HEK293 (cell line): ENCODE data around the gene CDKAL1.
A peak's percentile ranks its signal among the peaks of the same experiment; 100 is the strongest.

Experiments
- CTCF ChIA-PET: fragments of 350-600 bp; formaldehyde crosslinking; extraction: SDS; loops from one replicate; lab custom pipeline; 2021; ENCODE audit warnings: antibody characterized with exemption; lab: Yijun Ruan, JAX
- POLR2A ChIA-PET: fragments of 300-600 bp; formaldehyde crosslinking; extraction: SDS; loops from one replicate; lab custom pipeline; 2020; ENCODE audit warnings: antibody characterized with exemption, inconsistent platforms; lab: Yijun Ruan, JAX
- H3K27ac ChIP-seq: fragments of 200-500 bp; sonication (Bioruptor generic); 2 replicates; pipeline ENCODE4 v1.5.1; 2014; ENCODE audit warnings: low read depth, low read length, control low read depth, inconsistent platforms; ENCODE audit errors: extremely low read depth
- H3K36me3 ChIP-seq, 2 experiments: fragments of 200-500 bp in 1 of 2; sonication (Bioruptor generic) in 1 of 2; 1 replicate in 1 of 2; 2 replicates in 1 of 2; pipeline ENCODE4 v1.5.1; 2014 to 2017; ENCODE audit warnings: inconsistent platforms in 2 of 2, low read length in 2 of 2; ENCODE audit not compliant: control insufficient read depth in 2 of 2, insufficient read depth in 1 of 2
- H3K4me1 ChIP-seq: fragments of 200-500 bp; sonication (Bioruptor generic); 2 replicates; pipeline ENCODE4 v1.5.1; 2014; ENCODE audit warnings: mild to moderate bottlenecking, low read length, inconsistent platforms; ENCODE audit not compliant: control insufficient read depth, insufficient read depth
- H3K4me3 ChIP-seq: 2 replicates; pipeline ENCODE4 v1.5.1; 2011; ENCODE audit warnings: low read depth, mild to moderate bottlenecking, control low read depth, low read length, moderate library complexity
- H3K9me3 ChIP-seq: fragments of 200-500 bp; sonication (Bioruptor generic); 2 replicates; pipeline ENCODE4 v1.5.1; 2014; ENCODE audit warnings: low read depth, low read length, inconsistent platforms; ENCODE audit not compliant: control insufficient read depth, insufficient read depth
- HOXA7 ChIP-seq: sonication (generic); formaldehyde crosslinking; IDR thresholded peaks from 2 replicates; pipeline ENCODE4 v1.8.1; 2022; ENCODE audit warnings: missing genetic modification reagents, borderline replicate concordance
- KLF8 ChIP-seq: fragments of 450-650 bp; formaldehyde crosslinking; IDR thresholded peaks from 2 replicates; pipeline ENCODE4 v1.5.1; 2016; ENCODE audit warnings: missing biosample characterization, missing genetic modification characterization
- MZF1 ChIP-seq: fragments of 450-650 bp; formaldehyde crosslinking; IDR thresholded peaks from 2 replicates; pipeline ENCODE4 v1.5.1; 2017; ENCODE audit warnings: missing biosample characterization, missing genetic modification characterization, borderline replicate concordance
- SETDB1 ChIP-seq: IDR thresholded peaks from one replicate; pipeline ENCODE4 v1.6.1; 2017; ENCODE audit warnings: mild to moderate bottlenecking, low read length, moderate library complexity, mixed read lengths; ENCODE audit not compliant: insufficient read length
- ZNF10 ChIP-seq: fragments of 450-650 bp; formaldehyde crosslinking; IDR thresholded peaks from 2 replicates; pipeline ENCODE4 v1.5.1; 2017; ENCODE audit warnings: missing biosample characterization, missing genetic modification characterization
- ZNF132 ChIP-seq: fragments of 450-650 bp; formaldehyde crosslinking; IDR thresholded peaks from 2 replicates; pipeline ENCODE4 v1.5.1; 2017; ENCODE audit warnings: missing biosample characterization, missing genetic modification characterization, borderline replicate concordance
- ZNF16 ChIP-seq: fragments of 450-650 bp; formaldehyde crosslinking; IDR thresholded peaks from 2 replicates; pipeline ENCODE4 v1.5.1; 2016; ENCODE audit warnings: low read depth, missing biosample characterization, missing genetic modification characterization
- ZNF211 ChIP-seq: fragments of 450-650 bp; formaldehyde crosslinking; IDR thresholded peaks from 2 replicates; pipeline ENCODE4 v1.5.1; 2016; ENCODE audit warnings: low read depth, missing biosample characterization, missing genetic modification characterization
- ZNF274 ChIP-seq, 2 experiments: fragments of 200-500 bp in 1 of 2; fragments of 450-650 bp in 1 of 2; sonication (Bioruptor generic) in 1 of 2; formaldehyde crosslinking in 1 of 2; IDR thresholded peaks; 2 replicates each; pipeline versions ENCODE4 v1.5.1 to v1.6.1; 2014 to 2016; ENCODE audit warnings: borderline replicate concordance in 1 of 2, inconsistent platforms in 1 of 2, low read length in 1 of 2, missing biosample characterization in 1 of 2, missing genetic modification characterization in 1 of 2
- ZNF626 ChIP-seq: fragments of 450-650 bp; sonication (Bioruptor Pico); formaldehyde crosslinking; IDR thresholded peaks from 2 replicates; pipeline ENCODE4 v1.5.1; 2018; ENCODE audit warnings: missing biosample characterization, missing genetic modification characterization, inconsistent platforms
- ZNF707 ChIP-seq: fragments of 450-650 bp; formaldehyde crosslinking; IDR thresholded peaks from 2 replicates; pipeline ENCODE4 v1.5.1; 2016; ENCODE audit warnings: missing biosample characterization, missing genetic modification characterization
- TF ChIP-seq, protein P1 (sequence below): fragments of 450-650 bp; formaldehyde crosslinking; IDR thresholded peaks from 2 replicates; pipeline ENCODE4 v1.5.1; 2016; ENCODE audit warnings: missing biosample characterization, missing genetic modification characterization
- TF ChIP-seq, protein P2 (sequence below): fragments of 450-650 bp; formaldehyde crosslinking; IDR thresholded peaks from 2 replicates; pipeline ENCODE4 v1.5.1; 2016; ENCODE audit warnings: missing biosample characterization, missing genetic modification characterization
- TF ChIP-seq, protein P3 (sequence below): fragments of 450-650 bp; formaldehyde crosslinking; IDR thresholded peaks from 2 replicates; pipeline ENCODE4; 2016; ENCODE audit warnings: missing biosample characterization, missing genetic modification characterization
- TF ChIP-seq, protein P4 (sequence below): fragments of 450-650 bp; formaldehyde crosslinking; IDR thresholded peaks from 2 replicates; pipeline ENCODE4 v1.5.1; 2016; ENCODE audit warnings: missing biosample characterization, missing genetic modification characterization
- TF ChIP-seq, protein P5 (sequence below): fragments of 450-650 bp; formaldehyde crosslinking; IDR thresholded peaks from 2 replicates; pipeline ENCODE4 v1.5.1; 2016; ENCODE audit warnings: missing biosample characterization, missing genetic modification characterization

CDKAL1 gene

DNA sequence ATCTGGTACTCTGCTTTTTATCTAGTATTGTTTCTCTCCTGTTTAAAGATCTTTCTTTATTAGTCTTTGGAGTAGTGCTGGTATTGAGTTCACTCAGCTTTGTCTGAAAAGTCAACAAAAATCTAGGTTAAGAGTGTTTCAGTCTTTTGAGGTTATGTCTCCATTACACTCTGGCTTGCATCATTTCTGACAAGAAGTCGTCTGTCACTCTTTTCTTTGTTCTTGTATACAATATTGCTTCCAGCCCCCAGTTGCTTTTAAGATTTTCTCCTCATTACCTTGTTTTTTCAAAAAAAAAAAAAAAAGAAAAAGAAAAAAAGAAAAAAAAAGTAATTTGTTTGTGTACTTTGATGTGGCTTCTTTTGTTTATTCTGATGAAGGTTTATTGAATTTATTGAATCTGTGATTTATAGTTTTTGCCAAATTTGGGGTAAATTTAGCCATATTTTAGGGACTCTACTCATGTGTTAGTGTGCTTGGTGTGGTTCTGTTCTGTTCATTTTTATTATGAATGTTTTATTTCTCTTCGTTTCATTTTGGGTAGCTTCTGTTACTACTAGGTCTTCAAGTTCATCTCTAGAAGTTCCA lies 408.9 kb downstream of the CDKAL1 start:
- H3K9me3 ChIP-seq: no peaks in the 10 kb centered on the region
- no peak overlapping the region for H3K27ac ChIP-seq
- CTCF ChIA-PET: interaction anchor here (0.6 kb wide), 1 partner anchor 646 kb away, joined by 3 read pairs; no protein-coding TSS in a partner anchor
- TF ChIP-seq HOXA7 (no peak), SETDB1 (peak; percentile 59)
- no peaks in the 10 kb centered on the region for H3K36me3 ChIP-seq
- POLR2A ChIA-PET: no interaction called here
- no peak overlapping the region for H3K4me3 ChIP-seq
- peaks cover 4% of the 10 kb centered on the region; the same call in 1 of the 2 replicates for H3K4me1 ChIP-seq

DNA sequence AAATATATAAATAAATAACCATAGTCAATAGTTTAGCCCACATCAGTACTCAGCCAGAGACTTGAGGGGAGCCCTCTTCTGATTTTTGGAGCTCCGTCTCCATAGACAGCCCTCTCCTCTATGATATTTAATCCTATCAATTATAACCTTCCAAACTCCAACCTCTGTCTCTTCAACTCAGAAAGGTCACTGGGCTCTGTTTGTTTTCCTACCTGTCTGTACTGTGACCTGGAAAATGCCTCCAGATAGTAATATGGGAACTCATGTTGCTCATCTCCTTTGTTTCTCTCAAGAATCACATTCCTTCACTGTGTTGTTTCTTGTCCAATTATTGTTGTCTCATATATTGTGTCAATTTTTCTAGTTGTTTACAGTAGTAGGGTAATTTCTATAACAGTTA lies 409.7 kb downstream of the CDKAL1 start:
- Histone ChIP-seq H3K27ac (no peak overlapping the region), H3K4me1 (peaks cover 8% of the 10 kb centered on the region), H3K4me3 (no peak overlapping the region), H3K9me3 (no peaks in the 10 kb centered on the region), H3K36me3 (no peaks in the 10 kb centered on the region)
- TF ChIP-seq ZNF626 (tag by site-specific recombination) (no peak), MZF1 (tag by site-specific recombination) (no peak), ZNF10 (no peak), ZNF211 (tag by site-specific recombination) (no peak)
- TF ChIP-seq, protein P1, sequence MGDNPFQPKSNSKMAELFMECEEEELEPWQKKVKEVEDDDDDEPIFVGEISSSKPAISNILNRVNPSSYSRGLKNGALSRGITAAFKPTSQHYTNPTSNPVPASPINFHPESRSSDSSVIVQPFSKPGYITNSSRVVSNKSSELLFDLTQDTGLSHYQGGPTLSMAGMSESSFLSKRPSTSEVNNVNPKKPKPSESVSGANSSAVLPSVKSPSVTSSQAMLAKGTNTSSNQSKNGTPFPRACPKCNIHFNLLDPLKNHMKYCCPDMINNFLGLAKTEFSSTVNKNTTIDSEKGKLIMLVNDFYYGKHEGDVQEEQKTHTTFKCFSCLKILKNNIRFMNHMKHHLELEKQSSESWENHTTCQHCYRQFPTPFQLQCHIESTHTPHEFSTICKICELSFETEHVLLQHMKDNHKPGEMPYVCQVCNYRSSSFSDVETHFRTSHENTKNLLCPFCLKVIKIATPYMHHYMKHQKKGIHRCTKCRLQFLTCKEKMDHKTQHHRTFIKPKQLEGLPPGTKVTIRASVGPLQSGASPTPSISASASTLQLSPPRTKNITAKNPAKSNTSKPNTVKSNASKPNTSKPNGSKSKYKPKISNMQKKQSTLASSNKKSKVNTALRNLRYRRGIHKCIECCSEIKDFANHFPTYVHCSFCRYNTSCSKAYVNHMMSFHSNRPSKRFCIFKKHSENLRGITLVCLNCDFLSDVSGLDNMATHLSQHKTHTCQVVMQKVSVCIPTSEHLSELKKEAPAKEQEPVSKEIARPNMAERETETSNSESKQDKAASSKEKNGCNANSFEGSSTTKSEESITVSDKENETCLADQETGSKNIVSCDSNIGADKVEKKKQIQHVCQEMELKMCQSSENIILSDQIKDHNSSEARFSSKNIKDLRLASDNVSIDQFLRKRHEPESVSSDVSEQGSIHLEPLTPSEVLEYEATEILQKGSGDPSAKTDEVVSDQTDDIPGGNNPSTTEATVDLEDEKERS: no peak
- TF ChIP-seq, protein P2, sequence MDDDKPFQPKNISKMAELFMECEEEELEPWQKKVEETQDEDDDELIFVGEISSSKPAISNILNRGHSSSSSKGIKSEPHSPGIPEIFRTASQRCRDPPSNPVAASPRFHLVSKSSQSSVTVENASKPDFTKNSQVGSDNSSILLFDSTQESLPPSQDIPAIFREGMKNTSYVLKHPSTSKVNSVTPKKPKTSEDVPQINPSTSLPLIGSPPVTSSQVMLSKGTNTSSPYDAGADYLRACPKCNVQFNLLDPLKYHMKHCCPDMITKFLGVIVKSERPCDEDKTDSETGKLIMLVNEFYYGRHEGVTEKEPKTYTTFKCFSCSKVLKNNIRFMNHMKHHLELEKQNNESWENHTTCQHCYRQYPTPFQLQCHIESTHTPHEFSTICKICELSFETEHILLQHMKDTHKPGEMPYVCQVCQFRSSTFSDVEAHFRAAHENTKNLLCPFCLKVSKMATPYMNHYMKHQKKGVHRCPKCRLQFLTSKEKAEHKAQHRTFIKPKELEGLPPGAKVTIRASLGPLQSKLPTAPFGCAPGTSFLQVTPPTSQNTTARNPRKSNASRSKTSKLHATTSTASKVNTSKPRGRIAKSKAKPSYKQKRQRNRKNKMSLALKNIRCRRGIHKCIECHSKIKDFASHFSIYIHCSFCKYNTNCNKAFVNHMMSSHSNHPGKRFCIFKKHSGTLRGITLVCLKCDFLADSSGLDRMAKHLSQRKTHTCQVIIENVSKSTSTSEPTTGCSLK: no peak
- CTCF ChIA-PET: interaction anchor here (0.6 kb wide), 1 partner anchor 10 kb away, joined by 4 read pairs; no protein-coding TSS in a partner anchor
- POLR2A ChIA-PET: no interaction called here

DNA sequence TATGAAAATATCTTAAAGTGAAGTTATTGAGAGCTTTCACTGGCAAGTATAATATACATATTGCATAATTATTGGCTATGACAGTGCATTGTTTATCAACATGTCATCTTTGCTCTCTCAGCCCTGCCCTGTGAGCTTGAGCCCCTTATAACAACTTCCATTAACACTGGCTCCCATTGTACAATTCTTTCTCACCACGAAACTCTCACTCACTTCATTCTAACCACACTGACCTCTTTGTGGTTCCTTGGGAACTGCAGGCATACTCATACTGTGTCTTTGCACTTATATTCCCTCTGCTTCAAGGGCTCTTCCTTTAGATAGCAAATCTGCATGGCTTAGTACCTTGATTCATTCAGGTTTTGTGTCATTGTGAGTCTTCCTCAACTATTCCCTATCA lies 411.8 kb downstream of the CDKAL1 start:
- no peak overlapping the region for H3K4me3 ChIP-seq
- no peak overlapping the region for H3K27ac ChIP-seq
- no peaks in the 10 kb centered on the region for H3K9me3 ChIP-seq
- ChIA-PET POLR2A (no interaction called here), CTCF (interaction anchor here (0.6 to 0.7 kb wide), 2 partner anchors 77 to 195 kb away, joined by 3 to 4 read pairs; no protein-coding TSS in a partner anchor)
- no peaks in the 10 kb centered on the region for H3K36me3 ChIP-seq
- peaks cover 4% of the 10 kb centered on the region for H3K4me1 ChIP-seq
- TF ChIP-seq, protein P3, sequence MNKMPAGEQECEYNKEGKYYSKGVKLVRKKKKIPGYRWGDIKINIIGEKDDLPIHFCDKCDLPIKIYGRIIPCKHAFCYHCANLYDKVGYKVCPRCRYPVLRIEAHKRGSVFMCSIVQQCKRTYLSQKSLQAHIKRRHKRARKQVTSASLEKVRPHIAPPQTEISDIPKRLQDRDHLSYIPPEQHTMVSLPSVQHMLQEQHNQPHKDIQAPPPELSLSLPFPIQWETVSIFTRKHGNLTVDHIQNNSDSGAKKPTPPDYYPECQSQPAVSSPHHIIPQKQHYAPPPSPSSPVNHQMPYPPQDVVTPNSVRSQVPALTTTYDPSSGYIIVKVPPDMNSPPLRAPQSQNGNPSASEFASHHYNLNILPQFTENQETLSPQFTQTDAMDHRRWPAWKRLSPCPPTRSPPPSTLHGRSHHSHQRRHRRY (tag by site-specific recombination): no peak
- TF ChIP-seq ZNF132 (tag by site-specific recombination) (no peak), ZNF707 (tag by site-specific recombination) (no peak), ZNF10 (no peak), SETDB1 (no peak), KLF8 (tag by site-specific recombination) (no peak), ZNF274 (IDR thresholded peaks at IDR 0.05; ENCODE audit: low read length) (no peak), ZNF274 (tag by site-specific recombination; IDR thresholded peaks at IDR 0.05; ENCODE audit: borderline replicate concordance) (no peak), ZNF16 (tag by site-specific recombination) (no peak)
- TF ChIP-seq, protein P4, sequence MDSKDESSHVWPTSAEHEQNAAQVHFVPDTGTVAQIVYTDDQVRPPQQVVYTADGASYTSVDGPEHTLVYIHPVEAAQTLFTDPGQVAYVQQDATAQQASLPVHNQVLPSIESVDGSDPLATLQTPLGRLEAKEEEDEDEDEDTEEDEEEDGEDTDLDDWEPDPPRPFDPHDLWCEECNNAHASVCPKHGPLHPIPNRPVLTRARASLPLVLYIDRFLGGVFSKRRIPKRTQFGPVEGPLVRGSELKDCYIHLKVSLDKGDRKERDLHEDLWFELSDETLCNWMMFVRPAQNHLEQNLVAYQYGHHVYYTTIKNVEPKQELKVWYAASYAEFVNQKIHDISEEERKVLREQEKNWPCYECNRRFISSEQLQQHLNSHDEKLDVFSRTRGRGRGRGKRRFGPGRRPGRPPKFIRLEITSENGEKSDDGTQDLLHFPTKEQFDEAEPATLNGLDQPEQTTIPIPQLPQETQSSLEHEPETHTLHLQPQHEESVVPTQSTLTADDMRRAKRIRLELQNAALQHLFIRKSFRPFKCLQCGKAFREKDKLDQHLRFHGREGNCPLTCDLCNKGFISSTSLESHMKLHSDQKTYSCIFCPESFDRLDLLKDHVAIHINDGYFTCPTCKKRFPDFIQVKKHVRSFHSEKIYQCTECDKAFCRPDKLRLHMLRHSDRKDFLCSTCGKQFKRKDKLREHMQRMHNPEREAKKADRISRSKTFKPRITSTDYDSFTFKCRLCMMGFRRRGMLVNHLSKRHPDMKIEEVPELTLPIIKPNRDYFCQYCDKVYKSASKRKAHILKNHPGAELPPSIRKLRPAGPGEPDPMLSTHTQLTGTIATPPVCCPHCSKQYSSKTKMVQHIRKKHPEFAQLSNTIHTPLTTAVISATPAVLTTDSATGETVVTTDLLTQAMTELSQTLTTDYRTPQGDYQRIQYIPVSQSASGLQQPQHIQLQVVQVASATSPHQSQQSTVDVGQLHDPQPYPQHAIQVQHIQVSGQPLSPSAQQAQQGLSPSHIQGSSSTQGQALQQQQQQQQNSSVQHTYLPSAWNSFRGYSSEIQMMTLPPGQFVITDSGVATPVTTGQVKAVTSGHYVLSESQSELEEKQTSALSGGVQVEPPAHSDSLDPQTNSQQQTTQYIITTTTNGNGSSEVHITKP (tag by site-specific recombination): no peak
- TF ChIP-seq, protein P5, sequence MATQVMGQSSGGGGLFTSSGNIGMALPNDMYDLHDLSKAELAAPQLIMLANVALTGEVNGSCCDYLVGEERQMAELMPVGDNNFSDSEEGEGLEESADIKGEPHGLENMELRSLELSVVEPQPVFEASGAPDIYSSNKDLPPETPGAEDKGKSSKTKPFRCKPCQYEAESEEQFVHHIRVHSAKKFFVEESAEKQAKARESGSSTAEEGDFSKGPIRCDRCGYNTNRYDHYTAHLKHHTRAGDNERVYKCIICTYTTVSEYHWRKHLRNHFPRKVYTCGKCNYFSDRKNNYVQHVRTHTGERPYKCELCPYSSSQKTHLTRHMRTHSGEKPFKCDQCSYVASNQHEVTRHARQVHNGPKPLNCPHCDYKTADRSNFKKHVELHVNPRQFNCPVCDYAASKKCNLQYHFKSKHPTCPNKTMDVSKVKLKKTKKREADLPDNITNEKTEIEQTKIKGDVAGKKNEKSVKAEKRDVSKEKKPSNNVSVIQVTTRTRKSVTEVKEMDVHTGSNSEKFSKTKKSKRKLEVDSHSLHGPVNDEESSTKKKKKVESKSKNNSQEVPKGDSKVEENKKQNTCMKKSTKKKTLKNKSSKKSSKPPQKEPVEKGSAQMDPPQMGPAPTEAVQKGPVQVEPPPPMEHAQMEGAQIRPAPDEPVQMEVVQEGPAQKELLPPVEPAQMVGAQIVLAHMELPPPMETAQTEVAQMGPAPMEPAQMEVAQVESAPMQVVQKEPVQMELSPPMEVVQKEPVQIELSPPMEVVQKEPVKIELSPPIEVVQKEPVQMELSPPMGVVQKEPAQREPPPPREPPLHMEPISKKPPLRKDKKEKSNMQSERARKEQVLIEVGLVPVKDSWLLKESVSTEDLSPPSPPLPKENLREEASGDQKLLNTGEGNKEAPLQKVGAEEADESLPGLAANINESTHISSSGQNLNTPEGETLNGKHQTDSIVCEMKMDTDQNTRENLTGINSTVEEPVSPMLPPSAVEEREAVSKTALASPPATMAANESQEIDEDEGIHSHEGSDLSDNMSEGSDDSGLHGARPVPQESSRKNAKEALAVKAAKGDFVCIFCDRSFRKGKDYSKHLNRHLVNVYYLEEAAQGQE (tag by site-specific recombination): no peak
